ENCODE results near the gene C2CD2. TPM values are rescaled to one million over a fixed set of nuclear protein-coding genes. Genes with fewer than 3 reads are reported as not detected.

The C2CD2 gene
- total RNA-seq, 3 donors from 2014 or later, result 9.4 to 29.1 (median 17.8) TPM

- Histone ChIP-seq H3K4me3 (no peak overlapping the region), H3K4me1 (ENCODE audit: low read depth) (no peaks in the 10 kb centered on the region), H3K36me3 (ENCODE audit: low read depth) (no peaks in the 10 kb centered on the region), H3K9me3 (no peaks in the 10 kb centered on the region)
- no peak for ATAC-seq
- intact Hi-C loops (cut with DNase I, micrococcal nuclease), result no loop called here
- DNase-seq, result no peak
- no peak for TF ChIP-seq CTCF (IDR thresholded peaks at IDR 0.05)
Observed at GRCh38 chr21:41907496-41908258, 46.1 kb downstream of the C2CD2 start.

- Histone ChIP-seq H3K4me3 (no peak overlapping the region), H3K36me3 (ENCODE audit: low read depth) (no peaks in the 10 kb centered on the region), H3K4me1 (ENCODE audit: low read depth) (no peaks in the 10 kb centered on the region), H3K9me3 (no peaks in the 10 kb centered on the region)
- TF ChIP-seq CTCF (IDR thresholded peaks at IDR 0.05), result no peak
- ATAC-seq (no peak), DNase-seq (no peak)
- intact Hi-C loops (cut with DNase I, micrococcal nuclease), result no loop called here
Observed at GRCh38 chr21:41906770-41907169, 47.0 kb downstream of the C2CD2 start.

- H3K9me3 ChIP-seq, result no peaks in the 10 kb centered on the region
- no peak overlapping the region for H3K4me3 ChIP-seq
- ATAC-seq (no peak), DNase-seq (no peak)
- no peaks in the 10 kb centered on the region for H3K36me3 ChIP-seq (ENCODE audit: low read depth)
- intact Hi-C loops (cut with DNase I, micrococcal nuclease), result no loop called here
- no peaks in the 10 kb centered on the region for H3K4me1 ChIP-seq (ENCODE audit: low read depth)
- TF ChIP-seq CTCF (IDR thresholded peaks at IDR 0.05), result no peak
Observed at GRCh38 chr21:41903559-41904351, 50.1 kb downstream of the C2CD2 start.

GRCh38 chr21:41902946-41903345 is 50.9 kb downstream of the C2CD2 start:
- Histone ChIP-seq H3K36me3 (ENCODE audit: low read depth) (no peaks in the 10 kb centered on the region), H3K9me3 (no peaks in the 10 kb centered on the region), H3K4me3 (no peak overlapping the region), H3K4me1 (ENCODE audit: low read depth) (no peaks in the 10 kb centered on the region)
- no peak for DNase-seq
- TF ChIP-seq CTCF (IDR thresholded peaks at IDR 0.05), result no peak
- ATAC-seq, result no peak
- intact Hi-C loops (cut with DNase I, micrococcal nuclease), result no loop called here

GRCh38 chr21:41901782-41902181 is 52.0 kb downstream of the C2CD2 start:
- intact Hi-C loops (cut with DNase I, micrococcal nuclease), result no loop called here
- Histone ChIP-seq H3K36me3 (ENCODE audit: low read depth) (no peaks in the 10 kb centered on the region), H3K9me3 (no peaks in the 10 kb centered on the region), H3K4me1 (ENCODE audit: low read depth) (no peaks in the 10 kb centered on the region), H3K4me3 (no peak overlapping the region)
- no peak for TF ChIP-seq CTCF (IDR thresholded peaks at IDR 0.05)
- DNase-seq (no peak), ATAC-seq (no peak)

All from mucosa of descending colon (tissue), 3 donors.